Hippocampal formation (tissue), 2 donors: ENCODE data around the gene FOXP2.
"Not testable (repeated sequence)": the region's sequence is repeated elsewhere in the genome, so short reads cannot be mapped to it uniquely, and the experiment has no call there.

ENCODE experiments used
- DNase-seq, 2 donors: peaks; one replicate each; lab custom pipeline; 2025; lab: John Stamatoyannopoulos, UW

FOXP2 gene

GRCh38 chr7:114502454-114503254 lies 88.0 kb downstream of the FOXP2 start:
- no peak for DNase-seq

GRCh38 chr7:114504586-114504985 lies 90.0 kb downstream of the FOXP2 start:
- no peak for DNase-seq

GRCh38 chr7:114507381-114507780 lies 92.8 kb downstream of the FOXP2 start:
- DNase-seq: no peak

GRCh38 chr7:114508086-114508485 lies 93.5 kb downstream of the FOXP2 start:
- DNase-seq: no peak

- DNase-seq: not testable (repeated sequence)
Measured at GRCh38 chr7:114510824-114511223, 96.2 kb downstream of the FOXP2 start.

GRCh38 chr7:114519240-114519639 lies 104.6 kb downstream of the FOXP2 start:
- DNase-seq: no peak

- DNase-seq: no peak
Measured at GRCh38 chr7:114522081-114522480, 107.5 kb downstream of the FOXP2 start.

- no peak for DNase-seq
Measured at GRCh38 chr7:114527589-114527988, 113.0 kb downstream of the FOXP2 start.

- DNase-seq: no peak
Measured at GRCh38 chr7:114530057-114530611, 115.5 kb downstream of the FOXP2 start.

- DNase-seq: no peak
Measured at GRCh38 chr7:114531326-114531725, 116.7 kb downstream of the FOXP2 start.

GRCh38 chr7:114533131-114533530 lies 118.5 kb downstream of the FOXP2 start:
- DNase-seq: no peak

- DNase-seq: no peak
Measured at GRCh38 chr7:114534953-114535352, 120.3 kb downstream of the FOXP2 start.

GRCh38 chr7:114539575-114539974 lies 125.0 kb downstream of the FOXP2 start:
- no peak for DNase-seq

GRCh38 chr7:114540291-114540690 lies 125.7 kb downstream of the FOXP2 start:
- DNase-seq: no peak

GRCh38 chr7:114547346-114547745 lies 132.7 kb downstream of the FOXP2 start:
- not testable (repeated sequence) for DNase-seq

- DNase-seq: no peak
Measured at GRCh38 chr7:114548081-114548980, 133.7 kb downstream of the FOXP2 start.

- DNase-seq: no peak
Measured at GRCh38 chr7:114554781-114555537, 140.3 kb downstream of the FOXP2 start.

- DNase-seq: no peak
Measured at GRCh38 chr7:114567416-114567815, 152.8 kb downstream of the FOXP2 start.

GRCh38 chr7:114569220-114569619 lies 154.6 kb downstream of the FOXP2 start:
- DNase-seq: no peak

GRCh38 chr7:114574384-114574783 lies 159.8 kb downstream of the FOXP2 start:
- DNase-seq: no peak

GRCh38 chr7:114575098-114575497 lies 160.5 kb downstream of the FOXP2 start:
- DNase-seq: no peak

- DNase-seq: not testable (repeated sequence)
Measured at GRCh38 chr7:114580963-114581362, 166.3 kb downstream of the FOXP2 start.
